Stimulated activated CD8-positive, alpha-beta memory T cell treated with anti-CD3 and anti-CD28 coated beads, Interleukin-4, amount 100 ng/mL, for 48 hours (primary cell): ENCODE data around the gene TGM2.

Source experiments
- DNase-seq: peaks from one replicate; pipeline ENCODE4 v3.0.0-alpha.2; 2020

TGM2 gene

DNA sequence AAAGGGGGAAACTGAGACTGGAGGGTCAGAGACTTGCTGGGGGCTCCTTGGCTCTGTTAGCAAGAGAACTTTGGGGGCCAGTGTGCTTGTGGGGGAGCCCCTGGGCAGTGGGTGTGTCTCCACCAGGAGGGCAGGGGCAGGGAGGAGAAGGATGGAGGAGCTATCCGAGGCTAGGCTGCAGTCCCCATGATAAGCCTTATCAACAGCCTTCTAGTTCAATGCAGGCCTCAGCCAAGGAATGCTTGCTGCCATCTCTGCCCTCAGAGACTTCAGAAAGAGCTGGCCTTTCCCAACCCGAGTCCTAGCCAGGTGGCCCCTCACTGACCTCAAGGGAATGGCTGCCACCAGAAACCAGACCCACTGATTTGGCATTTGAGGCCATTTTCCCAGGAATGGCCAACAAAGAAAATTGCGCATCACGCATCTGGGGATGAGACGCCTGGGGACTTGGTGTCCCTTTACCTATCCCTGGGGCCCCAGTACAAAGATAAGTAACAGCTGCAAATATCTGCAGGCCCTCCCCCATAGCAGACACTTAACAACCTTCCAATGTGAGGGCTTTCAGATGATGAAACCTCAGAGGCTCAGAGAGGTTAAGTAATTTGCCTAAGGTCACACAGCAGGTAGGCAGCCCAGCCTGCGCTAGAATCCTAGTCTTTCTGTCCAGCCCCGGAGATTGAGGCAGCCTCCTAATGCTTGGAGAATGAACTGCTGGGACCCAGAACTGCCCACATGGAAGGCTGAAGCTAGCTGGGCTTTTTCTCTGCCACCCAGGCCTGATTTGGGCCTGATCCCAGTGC lies 4.9 kb downstream of the TGM2 start:
- DNase-seq: no peak

DNA sequence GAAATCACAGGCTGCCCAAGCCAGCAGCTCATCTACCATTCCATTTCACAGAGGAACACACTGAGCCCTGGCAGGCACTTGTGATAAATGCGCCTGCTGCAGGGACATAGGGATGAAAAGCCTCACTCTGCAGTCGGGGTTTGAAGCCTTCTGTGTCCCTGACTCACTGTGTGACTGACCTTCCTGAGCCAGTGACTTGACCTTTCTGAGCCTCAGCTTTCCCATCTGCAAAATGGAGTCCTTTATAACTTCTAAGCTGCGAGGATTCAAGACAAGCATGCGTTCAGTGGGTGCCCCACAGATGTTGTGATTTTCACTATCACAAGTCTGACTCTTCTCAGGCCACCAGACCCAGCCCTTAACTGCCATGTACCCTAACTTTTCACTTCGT lies 5.5 kb downstream of the TGM2 start:
- DNase-seq: no peak

DNA sequence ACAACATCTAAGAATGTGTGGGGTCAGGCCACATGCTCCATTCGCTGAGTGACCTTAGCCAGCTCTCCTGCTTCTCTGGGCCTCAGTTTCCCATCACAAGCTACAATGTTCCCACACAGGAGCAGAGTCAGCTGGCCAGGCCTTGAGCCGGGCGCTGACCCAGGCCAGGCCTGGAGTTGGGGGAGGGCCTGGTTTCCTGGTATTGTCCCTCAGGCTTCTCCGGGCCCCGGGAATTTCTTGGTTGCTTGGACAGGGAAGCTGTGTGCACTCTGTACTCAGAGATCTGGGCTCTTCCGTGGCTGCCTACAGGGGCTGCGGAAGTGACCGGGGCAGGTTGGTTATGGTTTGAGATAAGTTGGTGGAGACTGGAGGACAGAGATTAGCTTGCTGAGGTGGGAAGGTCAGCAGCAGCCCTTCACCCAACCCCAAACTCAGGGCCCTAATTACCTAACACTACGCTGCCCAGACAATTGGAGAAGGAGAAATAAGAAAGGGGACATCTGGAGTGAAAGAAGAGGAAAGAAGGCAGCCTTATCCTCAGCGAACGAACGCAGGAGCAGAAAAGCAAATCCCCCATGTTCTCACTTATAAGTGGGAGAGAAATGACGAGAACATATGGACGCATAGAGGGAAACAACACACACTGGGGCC lies 6.2 kb downstream of the TGM2 start:
- DNase-seq: no peak

DNA sequence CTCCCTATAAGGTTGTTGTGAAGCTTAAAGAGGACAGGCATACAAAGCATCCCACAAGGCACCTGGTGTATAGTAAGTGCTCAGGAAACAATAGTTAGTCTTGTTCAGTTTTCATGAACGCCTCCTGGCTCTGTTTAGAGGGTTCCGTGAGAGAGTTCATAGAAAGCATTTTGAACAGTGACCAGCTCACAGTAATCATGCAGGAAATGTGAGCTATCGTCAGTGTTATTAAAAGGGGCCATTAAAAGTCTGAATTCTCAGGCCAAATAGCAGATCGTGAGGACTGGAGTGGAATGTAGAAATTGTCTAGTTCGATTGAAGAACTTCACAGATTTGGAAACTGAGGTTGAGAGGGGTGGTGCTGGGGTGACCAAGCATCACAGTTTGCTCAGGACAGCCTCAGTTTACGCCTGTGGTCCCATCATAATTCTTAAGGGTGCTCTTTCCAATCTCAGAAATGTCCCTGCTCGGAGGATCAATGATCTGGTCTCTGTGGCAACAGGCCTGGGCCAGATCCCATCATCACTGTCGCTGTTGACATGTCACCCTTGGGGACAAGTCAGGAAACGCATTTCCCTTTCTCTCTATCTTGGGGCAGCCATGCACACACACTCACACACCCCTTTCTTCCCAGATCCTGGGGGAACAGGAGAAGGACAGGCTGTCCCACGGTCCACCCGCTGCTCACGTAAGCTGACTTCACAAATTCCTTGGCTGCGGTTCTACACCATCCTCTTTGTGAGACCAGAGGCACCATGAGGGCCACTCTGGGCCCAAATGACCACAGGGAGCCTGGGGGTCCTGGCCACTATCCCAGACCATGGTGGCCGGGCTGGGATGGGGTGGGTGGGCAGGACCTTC lies 7.2 kb downstream of the TGM2 start:
- DNase-seq: no peak

DNA sequence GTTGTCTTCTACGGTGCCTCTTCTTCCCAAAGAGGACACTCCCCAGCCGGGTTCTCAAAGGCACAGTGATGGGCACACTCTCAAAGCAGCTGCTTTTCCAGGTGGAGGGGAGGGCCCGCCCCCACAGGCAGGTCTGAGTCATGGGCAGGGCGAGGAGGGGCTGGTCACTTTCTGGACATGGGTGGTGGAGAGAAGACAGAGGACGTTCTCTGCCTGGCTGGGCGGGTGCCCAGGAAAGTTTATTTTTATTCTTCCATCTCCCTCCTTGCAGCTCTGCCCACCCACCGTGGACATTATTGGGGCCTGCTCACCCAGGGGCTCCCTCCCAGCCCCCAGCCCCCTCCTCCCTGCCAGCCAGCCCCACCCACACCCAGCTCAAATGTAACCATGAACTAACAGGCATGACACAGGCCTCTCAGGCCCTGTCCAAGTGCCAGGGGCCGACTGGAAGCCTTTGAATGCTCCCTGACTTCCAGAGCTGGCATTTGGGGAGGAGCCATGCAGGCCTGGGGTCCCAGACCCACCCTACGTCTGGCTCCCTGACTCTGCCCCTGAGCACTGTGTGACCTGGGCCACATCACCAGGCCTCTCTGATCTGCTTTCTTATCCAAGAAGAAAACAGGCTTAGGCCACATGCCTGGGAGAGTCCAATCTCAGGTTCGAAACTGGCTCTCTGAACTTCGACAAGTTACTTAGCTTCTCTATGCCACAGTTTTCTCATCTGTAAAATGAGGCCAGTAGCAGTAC lies 8.0 kb downstream of the TGM2 start:
- no peak for DNase-seq

DNA sequence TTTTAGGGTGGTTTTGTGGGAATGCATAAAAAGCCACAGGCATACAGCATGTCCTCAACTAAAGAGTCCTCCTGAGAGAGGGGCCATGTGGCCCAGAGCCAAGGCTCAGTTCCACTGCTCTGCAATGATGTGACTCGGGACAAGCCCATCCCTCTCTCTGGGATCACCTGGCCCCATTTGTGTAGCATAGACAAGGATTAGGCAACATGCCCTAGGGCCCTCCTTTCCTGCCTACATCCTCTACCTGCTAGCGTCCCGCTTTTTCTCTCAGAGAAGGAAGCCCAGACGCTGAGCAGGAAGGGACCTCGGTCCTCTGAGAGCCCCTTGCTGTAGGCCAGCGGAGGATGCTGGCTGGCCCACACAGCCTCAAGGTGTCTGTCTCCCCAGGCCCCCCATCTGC lies 8.8 kb downstream of the TGM2 start:
- no peak for DNase-seq

DNA sequence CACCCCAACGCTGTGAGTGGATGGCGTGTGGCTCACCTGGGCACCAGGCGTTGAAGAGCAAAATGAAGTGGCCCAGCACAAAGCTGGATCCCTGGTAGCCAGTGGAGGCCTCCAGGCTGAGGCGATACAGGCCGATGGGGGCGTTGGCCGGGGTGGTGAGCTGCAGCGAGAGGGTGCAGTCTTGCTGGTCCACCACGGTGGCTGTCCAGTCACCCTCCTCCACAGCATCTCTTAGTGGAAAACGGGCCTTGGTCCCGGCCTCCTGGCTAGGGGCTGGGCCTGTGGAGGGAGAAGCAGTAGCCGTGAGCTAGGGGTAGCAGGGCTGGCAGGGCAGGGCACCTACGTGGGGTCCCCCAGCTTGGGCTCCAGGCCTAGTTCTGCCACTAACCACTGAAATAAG lies 9.3 kb downstream of the TGM2 start:
- no peak for DNase-seq

DNA sequence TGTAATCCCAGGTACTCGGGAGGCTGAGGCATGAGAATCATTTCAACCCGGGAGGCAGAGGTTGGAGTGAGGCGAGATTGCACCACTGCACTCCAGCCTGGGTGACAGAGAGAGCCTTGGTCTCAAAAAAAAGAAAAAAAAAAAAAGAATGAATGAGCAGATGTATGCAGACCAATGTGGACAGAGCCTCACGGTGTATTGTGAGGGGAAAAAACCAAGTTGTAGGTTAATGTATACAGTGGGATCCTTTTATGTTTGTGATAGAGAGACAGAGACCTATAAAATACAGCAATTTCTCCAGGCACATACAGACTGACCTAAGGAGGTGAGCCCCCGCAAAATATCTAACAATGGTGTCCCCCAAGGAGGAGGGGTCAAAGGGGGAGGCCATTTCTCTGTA lies 11.7 kb downstream of the TGM2 start:
- DNase-seq: no peak

DNA sequence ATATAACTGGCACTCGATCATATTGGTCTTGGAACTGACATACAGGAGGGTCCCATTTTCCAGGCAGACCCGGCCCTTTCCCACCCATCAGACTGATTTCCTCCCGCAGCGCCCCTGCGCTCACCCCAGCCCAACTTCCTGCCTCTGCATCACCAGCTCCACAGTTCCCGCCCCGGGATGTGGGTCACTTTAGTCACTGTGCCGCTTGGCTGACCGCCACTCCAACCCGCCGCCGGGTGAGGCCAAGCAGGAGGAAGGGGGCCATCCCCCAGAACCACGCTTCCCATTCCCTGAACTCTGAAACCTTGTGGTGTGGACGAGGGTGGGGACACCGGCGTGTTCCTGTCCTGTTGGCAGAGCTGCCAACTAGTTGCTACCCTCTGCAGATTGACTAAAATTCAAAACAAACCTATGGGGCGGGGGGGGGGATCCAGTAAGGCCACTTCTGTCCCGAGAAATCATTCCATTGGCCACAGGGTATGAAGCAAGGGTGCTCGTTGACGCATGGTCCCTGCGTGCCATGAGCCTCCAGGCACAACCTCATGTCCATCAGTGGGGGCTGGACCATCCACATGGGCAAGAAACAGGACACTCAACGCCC lies 12.3 kb downstream of the TGM2 start:
- DNase-seq: peak; percentile 67

DNA sequence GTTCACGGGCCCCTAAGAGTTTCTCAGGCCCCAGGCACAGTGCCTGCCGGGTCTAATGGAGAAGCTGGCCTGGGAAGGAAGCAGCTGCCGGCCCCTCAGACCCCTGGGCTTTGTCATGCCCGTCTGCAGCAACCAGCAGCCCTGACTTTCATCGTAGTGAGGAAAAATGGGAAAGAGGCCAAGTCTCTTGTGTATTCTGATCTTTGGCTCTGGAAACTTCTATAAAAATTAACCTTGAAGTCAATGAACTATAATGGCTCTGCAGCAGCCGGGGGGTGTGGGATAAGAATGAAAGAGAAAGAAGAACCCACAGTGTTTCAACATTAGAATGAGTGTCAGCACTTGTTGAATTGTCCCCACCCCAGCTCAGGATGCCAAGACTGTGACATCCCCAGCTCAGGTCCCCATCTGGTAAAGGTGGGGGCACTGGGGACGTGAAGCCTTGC lies 12.9 kb downstream of the TGM2 start:
- no peak for DNase-seq

DNA sequence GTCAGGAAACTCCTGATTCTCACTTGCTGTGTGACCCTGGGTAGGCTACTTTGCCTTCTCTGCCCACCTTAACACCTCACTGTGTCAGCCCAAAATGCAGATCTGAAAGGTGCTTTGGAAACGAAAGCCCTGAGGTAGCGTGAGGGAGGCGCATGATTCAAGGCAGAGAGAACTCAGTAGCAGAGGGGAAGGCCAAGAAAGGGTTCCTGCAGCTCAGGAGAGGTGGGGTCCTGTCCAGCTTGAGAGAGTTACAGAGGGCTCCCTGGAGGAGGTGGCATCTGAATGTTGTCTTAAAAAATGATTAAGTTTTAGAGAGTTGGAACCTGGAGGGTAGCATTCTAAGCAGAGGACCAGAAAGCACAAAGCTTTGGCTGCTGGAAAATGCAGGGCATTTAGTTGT lies 13.6 kb downstream of the TGM2 start:
- DNase-seq: no peak

DNA sequence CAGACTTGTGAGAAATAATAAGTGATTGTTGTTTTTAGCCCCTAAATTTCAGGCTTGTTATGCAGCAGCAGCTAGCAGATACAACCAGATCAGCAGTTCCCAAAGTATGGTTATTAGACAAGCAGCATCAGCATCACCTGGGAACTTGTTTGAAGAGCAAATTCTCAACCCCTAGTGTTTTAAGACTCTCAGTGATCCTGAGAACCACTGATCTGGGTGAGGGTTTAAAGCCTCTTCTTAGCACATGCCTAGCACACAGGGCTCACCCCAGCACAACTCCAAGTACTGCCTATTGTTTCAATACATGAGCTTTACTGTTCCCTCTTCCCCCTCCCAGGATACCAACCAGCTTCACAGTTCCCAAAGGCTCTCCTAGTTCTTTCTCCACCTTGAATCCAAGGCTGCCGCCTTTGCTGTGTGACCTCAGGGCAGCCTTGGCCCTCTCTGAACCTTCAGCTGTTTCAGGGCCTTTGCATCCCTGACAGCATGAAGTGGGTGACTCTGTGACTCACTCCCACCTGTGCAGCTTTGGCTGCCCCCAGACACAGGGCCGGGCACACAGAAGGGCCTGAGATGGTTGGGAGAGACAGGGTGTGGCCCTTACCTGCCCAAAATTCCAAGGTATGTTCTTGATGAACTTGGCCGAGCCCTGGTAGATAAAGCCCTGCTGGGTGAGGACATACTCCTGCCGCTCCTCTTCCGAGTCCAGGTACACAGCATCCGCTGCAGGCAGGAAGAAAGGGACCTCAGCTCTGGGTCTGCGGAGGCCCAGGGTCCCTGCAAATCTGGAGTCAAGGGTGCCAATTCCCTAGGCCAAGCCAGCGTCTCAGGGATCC lies 14.5 kb downstream of the TGM2 start:
- no peak for DNase-seq

DNA sequence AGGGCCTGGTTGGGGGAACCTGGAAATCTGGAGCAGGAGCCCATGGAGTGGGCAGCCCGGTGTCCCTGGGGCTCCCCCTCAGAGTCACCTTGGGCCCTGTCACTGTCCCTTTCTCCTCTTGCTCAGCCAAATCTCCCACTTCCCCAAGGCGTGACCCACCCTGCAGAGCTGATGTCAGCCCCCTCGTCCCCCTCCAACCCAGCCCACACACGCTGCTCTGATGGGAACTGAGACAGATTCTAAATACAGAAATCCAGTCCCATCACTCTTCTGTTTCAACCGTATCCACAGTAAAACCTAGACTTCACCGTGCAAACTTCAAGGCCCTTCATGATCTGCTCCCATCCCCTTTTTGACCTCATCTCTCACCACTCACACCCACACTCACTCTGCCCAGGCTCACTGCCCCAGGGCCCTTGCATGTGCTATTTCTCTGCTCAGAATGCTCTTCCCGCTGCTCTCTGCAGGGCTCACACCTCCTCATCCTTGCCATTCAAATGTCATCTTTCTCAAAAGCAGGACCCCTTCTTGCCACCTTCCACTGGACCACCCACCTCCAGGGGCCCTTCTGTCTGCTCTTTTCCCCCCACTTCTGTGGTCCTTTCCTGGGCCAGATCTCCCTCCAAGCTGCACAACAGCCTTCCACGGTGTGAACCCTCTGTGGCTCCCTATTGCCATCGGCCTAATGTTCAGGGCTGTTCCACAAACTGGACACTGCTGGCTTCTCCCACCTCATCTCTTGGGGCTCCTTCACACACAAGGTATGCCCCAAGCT lies 16.6 kb downstream of the TGM2 start:
- no peak for DNase-seq

DNA sequence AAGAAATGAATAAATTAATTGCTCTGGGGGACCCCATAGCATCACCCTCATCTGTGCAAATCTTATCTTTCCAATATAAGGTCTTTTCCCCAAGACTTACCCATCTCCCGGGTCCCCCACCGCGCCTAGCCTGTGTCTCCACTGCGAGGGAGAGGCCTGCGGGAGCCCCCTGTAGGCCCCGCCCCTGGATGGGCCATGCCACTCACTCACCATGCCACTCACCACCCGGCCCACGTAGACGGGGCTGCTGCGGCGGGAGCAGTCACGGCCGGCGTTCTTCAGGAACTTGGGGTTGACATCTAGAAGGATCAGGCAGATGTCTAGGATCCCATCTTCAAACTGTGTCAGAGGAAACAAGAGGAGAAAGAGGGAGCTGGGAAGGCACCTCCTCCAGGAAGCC lies 17.3 kb downstream of the TGM2 start:
- no peak for DNase-seq

DNA sequence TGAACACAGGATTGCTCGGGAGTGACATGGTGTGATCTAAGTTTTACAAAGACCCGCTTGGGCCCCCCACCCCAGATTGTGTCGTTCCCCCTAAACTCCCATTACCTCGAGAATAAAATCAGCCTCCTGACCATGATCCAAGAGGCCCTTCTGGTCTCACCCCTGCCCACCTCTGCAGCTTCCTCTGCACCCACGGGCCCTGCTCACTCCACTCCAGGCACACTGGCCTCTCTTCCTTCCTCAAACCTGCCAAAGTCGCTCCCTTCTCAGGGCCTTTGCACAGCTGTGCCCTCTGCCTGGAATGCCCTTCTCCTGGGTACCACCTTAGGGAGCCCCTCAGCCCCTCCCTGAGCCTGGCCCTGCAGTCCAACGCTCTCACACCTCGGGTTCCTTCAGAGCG lies 17.9 kb downstream of the TGM2 start:
- DNase-seq: no peak

DNA sequence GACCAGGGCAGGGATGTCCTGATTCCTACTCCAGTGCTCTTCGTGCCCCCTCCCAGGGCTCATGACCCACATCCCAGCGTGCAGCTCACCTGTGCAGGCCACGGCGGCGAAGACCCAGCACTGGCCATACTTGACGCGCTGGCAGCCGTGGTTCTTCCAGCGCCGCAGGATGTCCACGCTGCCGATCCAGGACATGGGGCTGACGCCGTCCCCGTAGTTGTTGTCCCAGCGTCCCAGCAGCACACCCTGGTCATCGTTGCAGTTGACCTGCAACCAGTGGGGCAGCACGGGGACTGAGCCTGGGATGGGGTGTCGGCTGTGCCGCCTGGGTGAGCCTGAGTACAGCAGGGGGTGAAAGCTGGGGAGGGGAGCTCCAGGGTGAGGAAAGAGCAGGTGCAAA lies 18.4 kb downstream of the TGM2 start:
- DNase-seq: no peak

DNA sequence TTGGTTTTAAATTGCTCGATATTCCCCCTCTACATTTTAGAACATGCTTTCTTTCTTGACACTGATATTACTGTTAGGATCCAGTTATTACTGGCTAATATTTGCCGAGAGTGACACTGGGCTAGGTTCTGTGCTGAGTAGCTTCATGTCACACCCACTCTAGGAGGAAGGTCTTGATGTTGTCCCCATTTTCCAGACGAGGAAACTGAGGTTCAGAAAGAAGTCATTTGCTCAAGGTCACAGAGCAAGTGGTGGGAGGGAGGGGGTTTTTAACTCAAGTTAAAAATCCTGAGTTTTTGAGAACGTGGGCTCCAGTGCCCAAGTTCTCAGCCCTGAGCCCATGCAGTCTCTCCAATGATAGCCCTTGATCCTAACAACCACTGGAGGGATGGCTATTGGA lies 18.9 kb downstream of the TGM2 start:
- no peak for DNase-seq

DNA sequence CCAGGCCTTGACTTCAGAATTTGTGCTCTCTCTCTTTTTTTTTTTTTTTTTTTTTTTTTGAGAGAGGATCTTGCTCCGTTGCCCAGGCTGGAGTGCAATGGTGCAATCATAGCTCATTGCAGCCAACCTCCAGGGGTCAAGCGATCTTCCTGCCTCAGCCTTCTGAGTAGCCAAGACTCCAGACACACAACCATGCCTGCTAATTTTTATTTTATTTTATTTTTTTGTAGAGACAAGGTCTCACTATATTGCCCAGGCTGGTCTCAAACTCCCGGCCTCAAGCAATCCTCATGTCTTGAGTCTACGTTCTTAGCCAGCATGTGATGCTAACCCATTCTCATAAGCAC lies 19.4 kb downstream of the TGM2 start:
- no peak for DNase-seq

DNA sequence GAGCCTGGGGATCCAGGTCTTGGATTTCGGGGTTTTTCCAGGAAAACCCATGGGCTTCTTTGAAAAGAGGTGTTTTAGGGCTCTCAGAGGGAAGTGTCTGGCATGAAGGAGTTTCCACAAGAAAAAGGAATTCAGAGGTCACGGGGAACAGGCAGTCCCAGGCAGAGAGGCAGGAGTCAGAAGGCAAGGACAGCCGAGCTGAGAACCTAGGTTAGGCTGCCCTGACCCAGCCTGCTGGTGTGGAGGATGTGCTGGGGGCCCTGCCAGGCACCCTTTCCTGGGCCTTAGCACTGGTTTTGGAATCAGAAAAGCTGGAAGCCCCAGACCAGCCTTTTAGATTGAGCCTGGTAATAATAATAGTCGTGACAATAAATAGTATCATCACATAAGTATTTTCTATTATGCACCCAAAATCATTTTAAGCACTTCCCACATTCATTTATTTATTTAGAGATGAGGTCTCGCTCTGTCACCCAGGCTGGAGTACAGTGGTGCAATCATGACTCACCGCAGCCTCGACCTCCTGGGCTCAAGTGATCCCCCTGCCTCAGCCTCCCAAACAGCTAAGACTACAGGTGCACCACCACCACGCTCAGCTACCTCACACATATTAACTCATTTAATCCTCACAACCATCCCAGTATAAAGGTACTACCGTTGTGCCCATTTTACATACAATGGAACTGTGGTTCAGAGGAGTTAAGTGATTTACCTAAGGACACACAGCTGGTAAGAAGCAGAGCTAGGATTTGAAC lies 19.9 kb downstream of the TGM2 start:
- no peak for DNase-seq

DNA sequence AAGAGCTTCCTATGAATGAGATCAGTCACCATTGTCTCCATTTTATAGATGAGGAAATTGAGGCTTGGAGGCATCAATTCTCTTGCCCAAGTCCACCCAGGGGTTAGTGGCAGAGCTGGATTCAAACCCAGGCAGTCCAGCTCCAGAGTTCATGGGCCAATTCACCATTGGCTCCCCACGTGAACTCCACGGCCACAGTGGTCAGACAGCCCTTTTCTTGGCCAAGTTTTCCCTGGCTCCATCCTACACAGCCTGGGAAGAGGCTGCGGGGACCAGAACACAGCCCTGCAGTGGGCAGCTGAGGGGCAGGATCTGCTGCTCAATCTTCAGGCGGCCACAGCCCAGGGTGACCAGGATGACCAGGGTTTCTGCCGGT lies 20.5 kb downstream of the TGM2 start:
- DNase-seq: no peak
